GM21515 (cell line): ENCODE data around the gene CHRM4.
A peak's percentile ranks its signal among the peaks of the same experiment; 100 is the strongest.

Experiments
- ATAC-seq: cut with Tn5 transposase; IDR thresholded peaks from one replicate; pipeline ENCODE4 v1.9.1; 2021; ENCODE audit not compliant: unreplicated experiment

CHRM4 gene

GRCh38 chr11:46404476-46405017, 13.0 kb upstream of the CHRM4 start:
- ATAC-seq, result no peak

- no peak for ATAC-seq
Observed at GRCh38 chr11:46402957-46403902, 11.7 kb upstream of the CHRM4 start.

- no peak for ATAC-seq
Observed at GRCh38 chr11:46397526-46397925, 6.0 kb upstream of the CHRM4 start.

GRCh38 chr11:46393759-46394158, 2.2 kb upstream of the CHRM4 start:
- ATAC-seq, result no peak

- no peak for ATAC-seq
Observed at GRCh38 chr11:46393231-46393616, 1.6 kb upstream of the CHRM4 start.

- peak; percentile 66 for ATAC-seq
Observed at GRCh38 chr11:46392421-46393230, 1.1 kb upstream of the CHRM4 start.

- ATAC-seq, result no peak
Observed at GRCh38 chr11:46391186-46391577, 394 bp downstream of the CHRM4 start.

- ATAC-seq, result no peak
Observed at GRCh38 chr11:46390331-46391171, 1.0 kb downstream of the CHRM4 start.

GRCh38 chr11:46389450-46390330, 1.9 kb downstream of the CHRM4 start:
- ATAC-seq, result peak; percentile 45

- no peak for ATAC-seq
Observed at GRCh38 chr11:46388619-46389449, 2.7 kb downstream of the CHRM4 start.

GRCh38 chr11:46387919-46388618, 3.5 kb downstream of the CHRM4 start:
- no peak for ATAC-seq

- no peak for ATAC-seq
Observed at GRCh38 chr11:46387456-46387855, 4.1 kb downstream of the CHRM4 start.

GRCh38 chr11:46386674-46387073, 4.9 kb downstream of the CHRM4 start:
- no peak for ATAC-seq

GRCh38 chr11:46386005-46386578, 5.5 kb downstream of the CHRM4 start:
- no peak for ATAC-seq

- ATAC-seq, result no peak
Observed at GRCh38 chr11:46385169-46386004, 6.2 kb downstream of the CHRM4 start.

GRCh38 chr11:46383974-46384701, 7.4 kb downstream of the CHRM4 start:
- ATAC-seq, result no peak

GRCh38 chr11:46383404-46383758, 8.2 kb downstream of the CHRM4 start:
- no peak for ATAC-seq
